GM18909 (cell line): ENCODE measurements around the gene RHOC.

Experiments used
- ATAC-seq: cut with Tn5 transposase; IDR thresholded peaks from one replicate; pipeline ENCODE4 v1.9.1; 2021; ENCODE audit warnings: mild to moderate bottlenecking; ENCODE audit not compliant: unreplicated experiment, poor library complexity

The RHOC gene

GRCh38 chr1:112718691-112719418 lies 11.9 kb upstream of the RHOC start:
- ATAC-seq, result peak; percentile 28

- no peak for ATAC-seq
Observed at GRCh38 chr1:112717263-112717873, 10.4 kb upstream of the RHOC start.

DNA sequence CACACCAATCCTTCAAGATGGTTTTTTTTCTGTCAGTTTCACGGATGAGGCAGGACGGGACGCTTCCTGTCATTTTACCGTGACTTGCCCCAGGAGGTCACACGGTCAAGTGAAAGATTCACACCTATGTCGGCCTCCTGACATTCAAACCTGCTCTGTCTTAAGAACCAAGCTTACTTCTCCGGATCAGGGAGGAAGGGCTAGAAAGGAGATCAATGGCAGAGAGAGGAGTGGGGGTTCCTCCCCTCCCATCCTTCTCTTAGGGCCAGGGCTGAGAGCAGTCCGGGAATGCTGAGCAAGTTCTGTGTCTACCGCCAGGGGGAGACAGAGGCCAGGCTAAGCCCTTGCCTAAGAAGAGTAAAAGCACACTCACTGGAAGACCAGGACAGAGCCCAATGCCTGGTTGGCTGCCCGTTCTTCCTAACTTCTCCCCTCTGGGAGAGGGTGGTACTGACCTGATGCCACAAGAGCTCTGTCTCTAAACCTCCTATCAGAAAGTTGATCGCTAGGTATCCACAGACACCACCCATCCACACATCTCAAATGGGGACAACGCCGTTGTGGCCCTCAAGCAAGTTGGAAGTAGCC lies 9.3 kb upstream of the RHOC start:
- ATAC-seq, result peak; percentile 35

DNA sequence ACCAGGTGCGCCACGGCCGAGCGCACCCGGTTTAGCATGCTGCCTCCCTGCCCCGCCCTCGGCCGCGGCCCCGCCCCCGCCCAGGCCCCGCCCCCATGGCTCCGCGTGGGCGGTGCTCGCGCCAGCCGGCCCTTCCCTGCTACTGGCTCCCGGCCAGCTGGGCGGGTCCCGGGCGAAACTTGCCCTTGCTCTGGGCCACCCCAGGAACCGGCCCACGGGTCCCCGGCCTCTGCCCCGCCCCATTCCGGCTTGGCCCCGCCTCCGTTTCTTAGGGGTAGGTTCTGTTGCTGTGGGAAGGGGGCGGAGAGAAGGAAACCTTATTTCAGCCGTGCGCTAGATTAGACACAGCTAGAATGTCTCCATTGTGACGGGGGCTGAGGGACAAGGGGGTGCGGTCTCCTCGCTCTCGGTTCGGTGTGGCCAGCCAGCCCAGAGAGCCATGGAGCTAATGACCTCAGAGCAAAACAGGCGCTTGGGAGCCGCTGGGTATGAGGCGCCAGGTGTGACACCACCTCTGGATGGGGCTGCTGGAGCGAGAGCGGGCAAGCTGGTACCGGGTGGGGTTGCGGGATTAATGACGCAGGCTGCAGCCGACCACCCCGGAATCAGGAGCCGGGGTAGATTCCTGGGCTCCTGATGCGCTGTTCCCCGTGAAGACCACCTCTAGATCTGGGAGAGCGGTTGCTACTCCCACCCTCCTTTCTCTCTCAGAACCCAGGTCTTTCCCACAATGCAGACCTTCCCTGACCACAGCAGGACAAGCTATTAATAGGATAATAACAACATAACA lies 8.5 kb upstream of the RHOC start, which contains the start of gene PPM1J:
TSS of gene PPM1J (minus strand) at position 69 of the 790 bp plus-strand sequence. CDS start at position 38, 31 bp downstream.
- ATAC-seq, result peak; percentile 77

- no peak for ATAC-seq
Observed at GRCh38 chr1:112714313-112715263, 7.7 kb upstream of the RHOC start.

DNA sequence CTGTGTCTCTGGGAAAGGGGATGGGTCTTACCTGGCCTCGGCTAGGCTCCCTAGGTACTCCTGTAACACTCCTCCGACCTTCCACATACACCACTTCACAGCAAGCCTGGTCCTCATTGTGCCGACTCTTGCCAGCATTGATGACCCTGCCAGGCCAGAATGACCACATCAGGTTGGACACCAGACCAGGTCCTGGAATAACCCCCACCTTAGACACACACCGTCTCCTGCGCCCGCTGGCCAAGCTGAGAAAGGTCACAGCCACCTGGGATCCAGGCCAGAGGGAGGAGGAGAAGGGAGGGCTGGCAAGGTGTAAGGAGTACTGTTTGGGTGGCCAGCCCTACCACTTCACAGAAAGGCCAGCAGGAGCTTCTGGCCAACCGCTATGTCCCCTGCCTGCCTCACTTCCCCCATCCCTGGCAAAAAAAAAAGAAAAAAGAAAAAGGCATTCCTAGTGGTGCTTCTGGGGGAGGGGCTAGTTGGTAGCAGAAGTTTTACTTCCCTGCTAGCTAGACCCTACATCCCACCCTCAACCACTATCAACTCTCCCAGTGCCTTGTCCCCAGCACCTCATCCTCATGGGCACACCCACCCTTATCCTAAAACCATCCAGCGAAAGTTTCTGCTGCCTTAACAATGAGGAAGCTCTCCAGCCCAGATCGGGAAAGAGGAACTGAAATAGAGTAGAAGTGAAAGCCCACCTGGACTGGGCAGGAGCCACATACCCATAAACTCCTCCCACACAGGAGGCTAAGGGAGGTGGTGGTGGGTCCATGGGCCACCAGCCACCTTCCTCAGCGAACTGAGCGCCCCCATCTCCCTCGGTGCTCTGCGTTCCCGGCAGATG lies 6.8 kb upstream of the RHOC start:
- ATAC-seq, result peak; percentile 33

DNA sequence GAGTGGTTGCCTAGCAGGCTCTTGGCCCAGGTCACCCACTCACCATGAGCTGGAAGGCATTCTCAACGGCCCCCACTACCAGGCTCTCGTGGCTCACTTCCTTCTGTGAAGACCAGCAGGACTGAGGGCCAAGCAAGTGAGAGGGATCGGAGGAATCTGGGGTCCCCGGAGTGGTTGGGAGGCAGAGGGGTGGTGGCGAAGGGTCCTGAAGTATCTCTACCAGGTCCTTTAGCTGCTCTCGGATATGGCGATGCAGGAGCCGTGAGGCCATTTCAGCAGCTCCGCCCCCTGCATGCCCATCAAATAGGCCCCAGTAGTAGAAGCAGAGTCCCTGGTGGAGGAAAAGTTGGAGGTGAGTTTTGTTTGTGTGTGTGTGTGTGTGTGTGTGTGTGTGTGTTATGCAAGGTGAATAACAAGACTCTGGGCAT lies 5.8 kb upstream of the RHOC start:
- ATAC-seq, result no peak

- ATAC-seq, result no peak
Observed at GRCh38 chr1:112712191-112712590, 5.3 kb upstream of the RHOC start.

- ATAC-seq, result no peak
Observed at GRCh38 chr1:112711670-112712069, 4.7 kb upstream of the RHOC start.

DNA sequence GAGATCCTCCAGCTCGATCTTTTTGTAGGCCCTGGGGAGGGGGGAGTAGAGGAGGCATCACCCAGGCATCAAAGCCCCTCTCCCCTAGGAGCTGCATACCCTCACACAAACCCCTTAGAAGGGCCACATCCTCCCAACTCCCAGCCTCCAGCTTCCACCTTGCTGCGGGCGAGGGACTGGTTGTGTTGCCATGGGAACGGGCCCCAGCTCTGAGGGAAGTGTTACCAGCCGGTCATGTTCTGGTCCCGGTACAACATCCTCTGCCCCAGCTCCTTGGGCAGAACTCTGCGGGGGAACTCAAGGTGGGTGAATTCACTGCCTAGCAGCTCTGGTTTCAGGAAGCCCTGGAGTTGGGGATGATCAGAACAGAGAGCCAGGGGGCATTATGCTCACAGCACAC lies 4.1 kb upstream of the RHOC start:
- ATAC-seq, result no peak

GRCh38 chr1:112710586-112710985 lies 3.7 kb upstream of the RHOC start:
- no peak for ATAC-seq

- no peak for ATAC-seq
Observed at GRCh38 chr1:112710159-112710558, 3.2 kb upstream of the RHOC start.

- no peak for ATAC-seq
Observed at GRCh38 chr1:112708489-112708888, 1.6 kb upstream of the RHOC start.

DNA sequence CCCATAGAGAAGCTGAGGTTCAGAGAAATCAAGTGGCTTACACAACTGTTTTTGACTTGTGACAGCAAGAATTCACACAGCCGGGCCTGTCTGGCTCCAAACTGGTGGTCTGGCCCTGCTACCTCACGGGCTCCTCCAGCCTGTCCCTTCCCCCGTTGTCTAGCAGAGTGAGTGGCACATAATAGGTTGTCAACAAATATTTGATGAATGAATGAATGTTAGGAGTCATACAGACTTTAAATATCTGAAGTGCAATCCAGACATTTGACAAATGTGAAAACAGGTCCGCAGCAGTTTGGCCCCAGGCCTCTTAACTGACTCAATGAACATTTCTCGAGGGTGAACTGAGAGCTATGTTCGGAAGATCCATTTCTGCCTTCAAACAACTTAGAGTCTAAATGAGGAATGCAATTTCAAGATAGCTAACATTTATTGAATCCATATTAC lies 1.1 kb upstream of the RHOC start:
- ATAC-seq, result no peak

DNA sequence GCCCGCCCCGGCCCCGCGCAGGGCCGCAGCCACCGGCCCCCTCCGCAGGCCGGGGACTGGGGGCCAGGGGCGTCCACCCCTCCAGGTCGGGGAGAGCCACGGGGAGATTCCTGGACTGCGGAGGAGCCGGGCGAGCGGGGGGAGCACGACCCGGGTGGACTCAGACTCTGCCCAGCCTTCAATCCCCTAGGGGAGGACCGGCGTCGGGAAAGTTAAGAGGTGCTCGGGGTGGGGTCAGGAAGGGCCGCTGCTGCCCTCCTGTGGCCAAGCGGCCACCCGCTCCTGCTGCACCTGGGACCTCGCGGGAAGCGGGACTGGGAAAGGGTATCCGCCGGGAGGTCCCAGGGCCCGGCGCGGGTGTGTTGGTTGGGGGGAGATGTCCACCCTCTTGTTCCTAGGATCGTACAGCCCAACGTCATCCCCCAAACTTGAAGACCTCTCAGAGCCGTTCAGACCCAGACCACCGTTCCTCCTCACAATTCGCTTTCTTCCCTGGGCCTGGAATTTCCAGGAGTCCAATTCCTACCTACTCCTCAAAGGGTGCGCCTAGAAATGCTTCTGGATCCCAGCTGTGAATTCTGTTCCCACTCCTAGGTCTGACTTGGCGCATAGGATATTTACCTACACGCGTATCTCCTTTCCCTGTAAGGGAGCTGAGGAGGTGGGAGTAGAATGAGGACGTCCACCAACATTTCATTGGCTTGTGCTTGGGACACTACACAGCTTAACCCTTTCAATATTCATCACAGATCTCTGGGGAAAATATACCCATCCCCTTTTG lies 484 bp upstream of the RHOC start:
- ATAC-seq, result peak; percentile 61

- ATAC-seq, result peak; percentile 64
Observed at GRCh38 chr1:112704934-112705627, 1.8 kb downstream of the RHOC start.

DNA sequence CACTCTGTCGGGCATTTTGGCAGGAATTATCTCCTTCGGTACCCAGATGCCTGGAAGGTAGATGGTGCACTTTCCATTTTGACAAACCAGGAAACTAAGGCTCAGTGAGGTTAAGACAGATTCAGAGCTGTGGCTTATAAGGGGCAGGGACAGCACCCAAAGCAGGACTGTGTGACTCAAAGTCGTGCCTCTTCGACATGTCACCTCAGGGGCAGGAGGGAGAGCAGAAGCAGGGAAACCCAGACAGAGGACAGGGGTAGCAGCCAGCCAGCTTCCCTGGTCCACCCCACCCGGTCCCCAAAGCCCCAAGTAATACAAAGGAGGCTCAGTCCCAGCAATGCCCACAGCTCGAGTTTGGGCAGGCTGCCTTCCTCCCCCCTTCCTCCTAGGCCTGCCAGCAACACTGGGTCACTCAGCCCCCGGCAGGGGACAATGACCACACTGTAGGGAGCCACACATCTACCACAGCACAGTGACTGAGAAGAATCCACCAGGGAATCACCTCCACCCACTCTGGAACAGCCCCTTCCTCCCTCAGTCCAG lies 2.5 kb downstream of the RHOC start:
- ATAC-seq, result no peak
